Myocyte (in vitro differentiated cells): Measurements from ENCODE around the gene MAFG. TPM values are rescaled to one million over a fixed set of nuclear protein-coding genes. Genes with fewer than 3 reads are reported as not detected.

Source experiments
- DNase-seq: peaks from one replicate; pipeline ENCODE4 v3.0.0-alpha.2; 2012; ENCODE audit warnings: low read depth
- total RNA-seq: library from RNA; depleted of rRNA; stranded (reverse); fragments of >200 nt; gene quantifications from 2 replicates; pipeline ENCODE4 v1.2.3, GENCODE V29; 2014

MAFG gene
- total RNA-seq, 1 donor from 2014 or later = 61.0 TPM

DNA sequence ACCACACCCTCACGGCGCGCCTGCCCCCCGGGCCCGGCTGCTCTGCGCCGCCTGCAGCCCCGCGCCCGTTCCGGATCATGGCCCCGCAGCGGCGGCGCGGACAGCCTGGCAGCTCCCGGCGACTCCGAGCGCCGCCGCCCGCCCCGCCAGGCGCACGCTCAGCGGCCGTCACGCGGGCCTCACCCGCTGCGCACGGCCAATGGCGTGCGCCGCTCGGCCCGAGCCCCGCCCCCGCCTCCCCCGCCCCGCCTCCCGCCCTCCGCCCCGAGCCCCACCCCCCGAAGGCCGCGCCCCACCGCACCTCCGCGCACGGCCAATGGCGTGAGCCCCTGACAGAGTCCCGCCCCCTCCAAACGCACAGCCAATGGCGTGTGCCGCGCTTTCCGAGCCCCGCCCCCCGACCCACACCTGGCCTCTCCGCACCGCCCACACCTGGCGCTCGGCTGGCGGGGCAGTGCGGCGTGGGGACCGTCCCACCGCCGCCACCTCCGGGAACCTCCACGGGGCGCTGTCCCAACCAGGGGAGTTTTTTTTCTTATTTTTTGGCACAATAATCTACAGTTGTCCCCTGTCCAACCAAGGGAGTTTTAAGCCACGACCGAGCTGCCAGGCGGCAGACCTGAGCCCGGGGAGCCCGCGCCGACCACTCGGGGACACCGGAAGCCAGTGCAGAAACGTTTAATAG, 16.1 kb downstream of the MAFG start, which contains the start of gene PCYT2:
Gene PCYT2, minus strand, starts transcription at position 123 of the 685 bp plus-strand sequence. Its CDS starts 44 bp downstream, at position 79.
- peak; percentile 86 for DNase-seq

DNA sequence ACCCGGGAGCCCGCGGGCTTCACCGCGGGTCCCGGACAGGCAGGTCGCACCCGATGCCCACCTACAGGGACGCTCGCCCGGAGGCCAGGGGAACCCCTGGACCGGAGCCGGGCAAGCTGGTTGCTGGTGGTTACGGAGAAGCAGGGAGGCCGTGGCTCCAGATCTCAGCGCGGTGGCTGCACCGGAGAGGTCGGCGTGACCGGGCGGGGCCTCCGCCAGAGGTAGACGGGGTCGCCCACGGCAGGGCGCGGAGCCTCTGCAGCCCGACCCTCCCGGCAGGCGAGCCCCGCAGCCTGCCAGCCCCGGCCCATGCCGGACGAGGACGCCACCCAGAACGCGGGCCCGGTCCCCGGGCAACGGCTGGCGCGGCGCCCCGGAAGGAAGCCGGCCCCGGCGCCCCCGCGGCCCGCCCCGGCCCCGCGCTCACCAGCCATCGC, 16.7 kb downstream of the MAFG start:
- no peak for DNase-seq

- no peak for DNase-seq
Measured at GRCh38 chr17:81909966-81910839, 17.3 kb downstream of the MAFG start.

GRCh38 chr17:81909231-81909630, 18.3 kb downstream of the MAFG start:
- no peak for DNase-seq

- no peak for DNase-seq
Measured at GRCh38 chr17:81908793-81909192, 18.7 kb downstream of the MAFG start.

DNA sequence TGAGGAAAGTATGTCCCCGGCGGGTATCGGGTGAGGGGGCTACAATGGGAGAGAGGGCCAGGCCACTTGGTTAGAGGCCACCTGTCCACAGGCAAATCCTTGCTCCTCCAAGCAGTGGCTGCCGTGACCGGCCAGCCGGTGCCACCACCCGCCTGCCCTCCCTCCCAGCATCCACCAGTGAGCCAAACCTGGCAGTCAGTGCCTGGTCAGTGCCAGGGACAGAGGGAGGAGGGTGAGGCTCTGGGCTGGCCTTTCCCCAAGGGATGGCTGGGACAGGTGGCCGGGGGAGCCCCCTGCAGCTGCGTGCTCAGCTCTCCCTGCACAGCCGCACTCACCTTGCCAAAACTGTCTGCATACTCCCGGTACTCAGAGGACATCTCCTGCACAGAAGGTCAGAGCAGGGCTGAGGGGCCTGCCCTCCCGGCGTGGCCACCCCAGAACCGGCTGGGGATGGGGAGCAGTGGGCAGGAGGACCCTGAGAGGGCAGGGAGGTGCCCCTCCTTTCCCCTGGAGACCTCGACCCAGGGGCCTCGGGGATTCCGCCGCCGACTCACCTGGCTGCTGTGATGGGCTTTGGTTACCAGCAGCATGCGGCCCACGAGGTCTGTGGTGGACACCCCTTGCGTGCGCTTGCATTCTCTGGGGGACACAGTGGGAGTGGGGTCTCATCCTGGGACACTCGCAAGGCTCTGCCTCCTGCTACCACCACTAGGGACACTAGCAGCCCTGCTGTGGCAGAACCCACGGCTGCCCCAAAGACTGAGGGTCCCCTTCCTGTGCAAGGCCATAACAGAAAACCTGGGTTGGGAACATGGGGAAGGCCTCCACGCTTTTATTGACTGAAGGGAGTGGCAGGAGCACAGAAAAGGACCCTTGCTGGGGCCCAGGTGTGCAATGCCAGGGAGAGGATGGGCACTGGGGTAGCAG, 20.1 kb downstream of the MAFG start:
- no peak for DNase-seq

DNA sequence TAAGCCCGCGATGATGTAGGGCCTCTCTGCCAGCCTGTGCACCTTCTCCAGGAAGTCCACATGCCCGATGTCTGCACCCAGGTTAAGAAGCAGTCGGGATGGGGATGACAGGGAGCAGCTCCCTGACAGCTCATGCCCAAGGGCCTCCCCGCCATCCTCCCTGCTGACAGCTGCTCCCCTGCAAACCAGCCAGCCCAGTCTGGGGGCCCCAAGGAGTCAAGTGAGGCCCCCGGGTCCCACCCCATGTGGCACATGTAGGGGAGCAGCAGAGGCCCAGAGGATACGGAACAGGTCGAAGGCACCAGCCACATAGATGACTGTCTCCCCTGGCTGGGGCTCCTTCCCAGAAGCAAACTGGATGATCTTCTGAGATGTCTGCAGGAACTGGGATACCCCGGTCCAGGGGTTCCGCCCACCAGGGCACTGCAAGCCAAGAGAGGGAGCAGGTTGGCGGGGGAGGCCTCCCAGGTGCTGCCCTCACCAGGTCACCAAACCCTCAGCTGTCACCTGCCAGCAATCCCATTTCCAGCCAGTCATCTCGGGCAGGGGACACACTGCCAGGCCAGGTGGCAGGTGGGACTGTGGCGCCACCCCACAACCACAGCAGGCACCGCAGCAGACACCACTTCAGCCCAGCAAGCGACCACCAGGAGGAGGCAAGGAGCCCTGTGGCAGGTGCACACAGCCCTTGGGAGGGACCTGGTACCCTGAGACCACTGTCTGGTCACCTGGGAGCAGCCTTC, 20.9 kb downstream of the MAFG start:
- DNase-seq = no peak

DNA sequence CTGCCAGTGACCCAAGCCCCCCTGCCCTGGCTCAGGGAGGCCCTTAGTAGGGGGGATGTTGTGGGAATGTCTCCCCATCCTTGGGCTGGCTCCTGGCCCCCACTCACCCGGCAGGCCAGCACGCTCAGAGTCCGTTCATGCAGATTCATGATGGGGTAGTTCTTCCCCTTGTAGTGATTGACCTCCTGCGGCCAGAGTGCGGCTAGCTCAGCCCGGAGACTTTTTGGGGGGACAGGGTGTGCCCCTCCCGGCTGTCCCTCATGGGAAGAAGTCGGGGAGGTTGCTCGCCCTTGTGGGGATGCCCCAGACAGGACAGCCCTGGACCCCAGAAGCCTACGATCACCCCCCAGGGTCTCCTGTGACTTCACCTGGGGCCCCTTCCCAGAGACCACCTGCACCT, 21.5 kb downstream of the MAFG start:
- DNase-seq = no peak

GRCh38 chr17:81905424-81905875, 22.1 kb downstream of the MAFG start:
- no peak for DNase-seq

DNA sequence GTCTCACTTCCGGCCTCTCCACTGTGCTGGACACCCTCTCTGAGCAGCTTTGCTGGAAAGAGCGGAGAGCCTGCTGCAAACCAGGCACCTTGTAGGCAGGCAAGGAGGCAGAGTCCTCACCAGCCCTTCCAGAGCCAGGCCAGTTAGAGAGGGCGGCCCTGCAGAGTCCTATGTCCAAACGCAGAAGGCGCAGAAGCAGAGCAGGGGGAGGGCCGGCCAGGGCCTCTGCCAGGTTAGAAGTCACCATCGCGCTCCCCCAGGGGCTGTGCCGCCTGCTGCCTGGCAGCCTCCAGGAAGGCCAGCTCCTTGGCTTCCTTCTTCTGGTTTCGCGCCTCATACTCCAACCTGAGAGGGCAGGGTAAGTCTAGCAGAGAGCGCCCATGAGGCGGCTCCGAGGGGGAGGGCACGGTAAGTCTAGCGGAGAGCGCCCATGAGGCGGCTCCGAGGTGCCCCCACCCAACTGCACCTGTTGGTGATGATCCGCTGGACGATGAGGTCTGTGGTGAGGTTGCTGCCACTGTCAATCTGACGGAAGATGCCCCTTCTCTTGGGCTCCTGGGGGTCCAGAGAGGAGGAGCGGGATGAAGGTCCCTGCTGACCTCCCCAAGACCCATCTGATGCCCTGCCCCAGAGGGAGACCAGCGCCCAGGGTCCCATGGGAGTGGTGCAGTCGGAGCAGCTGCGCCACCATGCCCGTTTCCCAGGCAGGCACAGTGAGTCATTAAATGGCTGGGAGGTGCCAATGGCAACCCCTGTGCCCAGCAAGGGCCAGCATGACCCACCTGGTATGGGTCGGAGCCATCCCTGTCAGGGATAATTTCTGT, 22.7 kb downstream of the MAFG start:
- DNase-seq = no peak

- no peak for DNase-seq
Measured at GRCh38 chr17:81903896-81904599, 23.5 kb downstream of the MAFG start.

DNA sequence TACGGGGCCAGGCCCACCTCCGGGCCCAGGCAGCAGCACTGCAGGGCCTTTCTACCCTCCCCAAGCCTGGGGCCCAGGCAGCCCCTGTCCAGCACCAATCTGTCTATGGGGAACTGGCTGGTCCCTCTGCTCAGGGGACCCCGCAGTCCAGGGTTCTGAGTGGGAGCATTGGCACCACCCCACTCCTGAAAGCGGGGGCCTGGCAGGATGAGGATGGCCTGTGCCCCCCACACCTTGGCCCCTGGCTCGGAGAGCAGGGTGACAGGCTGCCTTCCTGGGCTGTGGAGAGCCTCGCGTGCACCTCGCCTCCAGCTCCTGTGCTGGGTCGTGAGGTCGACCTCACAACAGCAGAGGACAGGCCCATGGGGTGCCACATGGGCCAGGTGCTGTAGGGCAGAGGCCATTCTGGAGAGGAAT, 24.1 kb downstream of the MAFG start:
- no peak for DNase-seq

GRCh38 chr17:81902653-81903414, 24.7 kb downstream of the MAFG start:
- no peak for DNase-seq

DNA sequence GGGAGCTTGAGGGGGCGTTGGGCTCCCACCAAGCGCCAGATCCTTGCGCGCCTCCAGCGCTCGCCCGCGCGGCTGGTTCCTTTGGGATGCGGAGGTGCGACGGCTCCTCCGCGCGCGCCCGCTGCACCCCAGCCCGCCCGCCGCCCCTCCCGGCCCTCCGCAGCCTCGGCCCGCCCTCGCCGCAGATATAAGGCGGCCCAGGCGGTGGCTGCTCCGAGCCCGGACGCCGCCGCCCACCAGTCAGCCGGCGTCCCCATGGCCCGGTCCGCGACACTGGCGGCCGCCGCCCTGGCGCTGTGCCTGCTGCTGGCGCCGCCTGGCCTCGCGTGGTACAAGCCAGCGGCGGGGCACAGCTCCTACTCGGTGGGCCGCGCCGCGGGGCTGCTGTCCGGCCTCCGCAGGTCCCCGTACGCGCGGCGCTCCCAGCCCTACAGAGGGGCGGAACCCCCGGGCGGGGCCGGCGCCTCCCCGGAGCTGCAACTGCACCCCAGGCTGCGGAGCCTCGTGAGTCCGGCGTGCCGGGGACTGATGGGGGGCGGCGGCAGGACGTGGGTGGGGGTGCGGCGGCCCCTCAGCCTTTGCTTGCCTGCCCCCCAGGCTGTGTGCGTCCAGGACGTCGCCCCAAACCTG, 25.4 kb downstream of the MAFG start, which contains the start of gene NPB:
Gene NPB, plus strand, starts transcription at position 216 of the 630 bp plus-strand sequence. Its CDS starts 40 bp downstream, at position 256.
- peak; percentile 24 for DNase-seq

DNA sequence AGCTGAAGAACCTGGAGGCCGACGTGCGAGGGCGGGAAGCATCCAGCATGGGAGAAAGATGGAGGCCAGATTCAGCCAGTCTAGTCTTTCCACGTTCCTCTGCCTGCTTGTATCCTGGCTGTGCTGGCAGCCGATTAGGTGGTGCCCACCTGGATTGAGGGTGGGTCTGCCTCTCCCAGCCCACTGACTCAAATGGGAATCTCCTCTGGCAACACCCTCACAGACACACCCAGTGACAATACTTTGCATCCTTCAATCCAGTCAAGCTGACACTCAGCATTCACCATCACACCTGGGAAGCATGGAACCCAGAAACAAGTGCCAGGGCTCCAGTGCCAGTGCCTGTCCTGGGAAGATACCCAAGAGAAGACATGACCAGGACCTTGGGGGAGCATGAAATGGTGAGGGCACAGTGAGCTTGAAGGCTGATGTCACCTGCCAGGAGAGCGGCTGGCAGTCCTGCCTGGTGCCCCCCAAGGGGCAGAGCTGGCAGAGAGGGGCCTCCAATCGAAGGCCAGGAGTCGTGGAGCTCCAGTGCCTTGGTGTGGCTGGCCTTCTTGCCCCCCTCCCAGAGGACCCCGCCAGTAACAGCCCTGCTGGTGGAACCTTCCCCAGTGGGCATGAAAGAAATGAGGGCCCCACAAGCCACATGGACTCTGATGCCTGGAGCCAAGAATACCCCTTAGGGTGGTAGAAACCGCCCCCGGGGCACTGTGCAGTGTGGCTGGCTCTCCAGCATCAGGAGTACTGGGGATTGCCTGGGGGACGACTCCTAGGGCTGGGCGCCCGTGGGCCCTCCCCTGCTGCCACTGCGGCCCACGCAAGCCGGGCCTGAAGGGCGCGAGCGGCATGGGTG, 26.1 kb downstream of the MAFG start:
- no peak for DNase-seq

GRCh38 chr17:81900181-81900820, 27.2 kb downstream of the MAFG start:
- DNase-seq = no peak
